Measurements from ENCODE around the gene SMARCA2. TPM values are rescaled to one million over a fixed set of nuclear protein-coding genes. Genes with fewer than 3 reads are reported as not detected.
A peak's percentile ranks its signal among the peaks of the same experiment; 100 is the strongest.

Gene SMARCA2
- total RNA-seq, 4 donors from 2014 or later, result 76.7 to 99.0 (median 89.8) TPM

GRCh38 chr9:2173861-2174260 is 158.7 kb downstream of the SMARCA2 start:
- no peak for DNase-seq (ENCODE audit: extremely low spot score)
- no peaks in the 10 kb centered on the region for H3K27me3 ChIP-seq
- intact Hi-C loops (cut with DNase I), result no loop called here
- TF ChIP-seq POLR2AphosphoS5 (IDR thresholded peaks at IDR 0.05), result no peak
- no peak for TF ChIP-seq POLR2A (IDR thresholded peaks at IDR 0.05; ENCODE audit: low read depth)
- no peak for TF ChIP-seq CTCF (IDR thresholded peaks at IDR 0.05)
- no peak for TF ChIP-seq EP300 (IDR thresholded peaks at IDR 0.05)
- H3K36me3 ChIP-seq, result peaks cover 0 to 33% (median 22%) of the 10 kb centered on the region in 4 donors
- H3K9me3 ChIP-seq, result no peaks in the 10 kb centered on the region
- WGBS, result 75% methylated on average over 5 of the region's 6 CpGs
- H3K27ac ChIP-seq (replicated peaks in 1 of 4), result peak overlapping the region in 1 of 4 donors; percentile 18
- H3K4me1 ChIP-seq, result peaks cover 0 to 28% (median 8%) of the 10 kb centered on the region in 4 donors
- no peak overlapping the region for H3K4me3 ChIP-seq

- no peak for DNase-seq (ENCODE audit: extremely low spot score)
- Histone ChIP-seq H3K27ac (replicated peaks in 1 of 4) (peak overlapping the region in 1 of 4 donors; percentile 18), H3K36me3 (peaks cover 0 to 28% (median 20%) of the 10 kb centered on the region in 4 donors), H3K4me3 (no peak overlapping the region), H3K27me3 (no peaks in the 10 kb centered on the region), H3K4me1 (peaks cover 0 to 33% (median 10%) of the 10 kb centered on the region in 4 donors), H3K9me3 (no peaks in the 10 kb centered on the region)
- TF ChIP-seq EP300 (IDR thresholded peaks at IDR 0.05) (no peak), POLR2AphosphoS5 (IDR thresholded peaks at IDR 0.05) (no peak), CTCF (IDR thresholded peaks at IDR 0.05) (no peak), POLR2A (IDR thresholded peaks at IDR 0.05; ENCODE audit: low read depth) (no peak)
- 70% methylated on average over 7 of the region's 7 CpGs for WGBS
- intact Hi-C loops (cut with DNase I), result no loop called here
These were observed 159.2 kb downstream of the SMARCA2 start for GRCh38 chr9:2174306-2174705.

- Histone ChIP-seq H3K27me3 (no peaks in the 10 kb centered on the region), H3K4me1 (peaks cover 0 to 39% (median 16%) of the 10 kb centered on the region in 4 donors), H3K27ac (replicated peaks in 1 of 4) (no peak overlapping the region), H3K36me3 (peaks cover 0 to 27% (median 15%) of the 10 kb centered on the region in 4 donors), H3K9me3 (no peaks in the 10 kb centered on the region), H3K4me3 (no peak overlapping the region)
- no peak for DNase-seq (ENCODE audit: extremely low spot score)
- 82% methylated on average over 11 of the region's 11 CpGs for WGBS
- TF ChIP-seq POLR2A (IDR thresholded peaks at IDR 0.05; ENCODE audit: low read depth) (no peak), POLR2AphosphoS5 (IDR thresholded peaks at IDR 0.05) (no peak), EP300 (IDR thresholded peaks at IDR 0.05) (no peak), CTCF (IDR thresholded peaks at IDR 0.05) (no peak)
- intact Hi-C loops (cut with DNase I), result no loop called here
These were observed 159.8 kb downstream of the SMARCA2 start for GRCh38 chr9:2174911-2175310.

- H3K36me3 ChIP-seq, result peaks cover 0 to 14% (median 4%) of the 10 kb centered on the region in 4 donors
- no peak overlapping the region for H3K4me3 ChIP-seq
- H3K27me3 ChIP-seq, result no peaks in the 10 kb centered on the region
- intact Hi-C loops (cut with DNase I), result no loop called here
- H3K4me1 ChIP-seq, result peaks cover 0 to 48% (median 26%) of the 10 kb centered on the region in 4 donors
- TF ChIP-seq POLR2A (IDR thresholded peaks at IDR 0.05; ENCODE audit: low read depth) (no peak), EP300 (IDR thresholded peaks at IDR 0.05) (no peak), CTCF (IDR thresholded peaks at IDR 0.05) (no peak), POLR2AphosphoS5 (IDR thresholded peaks at IDR 0.05) (no peak)
- WGBS, result 88% methylated on average over 2 of the region's 2 CpGs
- H3K9me3 ChIP-seq, result no peaks in the 10 kb centered on the region
- H3K27ac ChIP-seq (replicated peaks in 1 of 4), result no peak overlapping the region
- no peak for DNase-seq (ENCODE audit: extremely low spot score)
These were observed 162.0 kb downstream of the SMARCA2 start for GRCh38 chr9:2177121-2177520.

All from esophagus muscularis mucosa (tissue), 4 donors.